Large intestine (tissue), 3 donors: ENCODE measurements around the gene KCNQ1. TPM values are rescaled to one million over a fixed set of nuclear protein-coding genes. Genes with fewer than 3 reads are reported as not detected.

Experiments
- DNase-seq, 2 donors: peaks; one replicate each; pipeline versions ENCODE4 v3.0.0 to v3.0.0-alpha.2; 2013
- H3K27ac ChIP-seq: one replicate; pipeline ENCODE4 v1.5.1; 2013; ENCODE audit warnings: low read length
- H3K27me3 ChIP-seq: 2 replicates; pipeline ENCODE4 v1.6.1; 2013; ENCODE audit warnings: low read length; ENCODE audit not compliant: control insufficient read depth, insufficient read depth
- H3K36me3 ChIP-seq: 2 replicates; pipeline ENCODE4 v1.6.1; 2013; ENCODE audit warnings: low read length; ENCODE audit not compliant: control insufficient read depth, insufficient read depth
- H3K4me1 ChIP-seq: one replicate; pipeline ENCODE4 v1.6.1; 2013; ENCODE audit warnings: low read length; ENCODE audit not compliant: control insufficient read depth, insufficient read depth
- H3K4me3 ChIP-seq: one replicate; pipeline ENCODE4 v1.5.1; 2013; ENCODE audit warnings: low read length
- H3K9me3 ChIP-seq: one replicate; pipeline ENCODE4 v1.6.1; 2013; ENCODE audit warnings: mild to moderate bottlenecking, low read depth, low read length, moderate library complexity; ENCODE audit not compliant: control insufficient read depth
- WGBS: methylation state at CpG from one replicate; pipeline ENCODE4 v1.1.5; 2013; ENCODE audit warnings: low lambda C conversion rate; ENCODE audit not compliant: insufficient coverage; 5-methylcytosine and 5-hydroxymethylcytosine counted together
- polyA plus RNA-seq: library from polyadenylated mRNA; unstranded; fragments of 120-200 nt; gene quantifications from one replicate; pipeline ENCODE4 v1.2.1, GENCODE V29; 2013

The KCNQ1 gene
- polyA plus RNA-seq, 1 donor, result 19.5 TPM

DNA sequence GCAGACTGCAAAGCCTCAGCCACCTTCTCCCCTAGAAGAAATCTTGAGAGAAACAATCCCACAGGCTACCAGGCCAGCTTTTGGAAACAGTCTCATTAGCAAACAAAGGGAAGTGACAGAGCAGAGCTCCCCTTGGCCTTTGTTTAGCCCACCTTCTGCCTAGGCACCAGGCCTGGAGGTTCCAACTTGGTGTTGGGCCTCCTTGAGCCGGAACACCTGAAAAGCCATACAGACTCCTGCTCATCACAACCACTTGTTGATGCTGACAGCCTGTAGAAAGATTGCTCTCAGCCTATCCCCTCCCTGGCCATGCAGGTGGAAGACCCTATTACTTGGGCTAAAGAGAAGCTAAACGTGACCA is 228.4 kb downstream of the KCNQ1 start:
- Histone ChIP-seq H3K27ac (no peak overlapping the region), H3K36me3 (peaks cover 45% of the 10 kb centered on the region), H3K4me1 (peaks cover 17% of the 10 kb centered on the region), H3K4me3 (no peak overlapping the region), H3K9me3 (peaks cover 7% of the 10 kb centered on the region), H3K27me3 (no peaks in the 10 kb centered on the region)
- no peak for DNase-seq
- WGBS, result no CpG with 5 or more reads among the region's 2 CpGs

DNA sequence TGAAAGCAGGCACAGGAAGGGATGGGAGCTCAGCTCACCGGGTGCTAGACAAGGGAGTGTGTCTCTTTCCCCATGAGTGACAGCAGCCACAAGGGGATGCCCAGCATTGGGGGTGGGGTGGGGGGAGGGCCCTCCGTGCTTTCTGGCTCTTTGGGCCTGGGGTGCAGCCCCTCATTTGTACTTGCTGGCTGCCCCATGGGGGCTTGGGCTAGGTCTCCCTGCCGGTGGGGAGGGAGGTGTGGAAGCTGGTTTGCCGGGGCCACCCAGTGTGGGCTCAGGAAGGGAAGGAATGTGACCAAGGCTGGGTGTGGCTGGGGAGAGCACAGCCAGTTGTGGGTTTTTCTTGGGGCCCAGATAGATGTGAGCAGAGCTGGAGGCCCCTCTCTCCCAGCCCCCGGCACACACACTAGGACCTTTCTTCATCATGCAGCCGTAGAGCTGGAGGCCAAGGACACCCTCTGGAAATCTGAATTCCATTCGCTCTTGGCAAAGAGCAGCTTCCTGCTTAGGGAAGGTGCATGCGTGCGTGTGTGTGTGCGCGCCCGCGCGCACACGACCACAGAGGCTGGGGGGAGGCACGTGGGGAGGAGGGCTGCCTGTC is 229.2 kb downstream of the KCNQ1 start:
- no peak overlapping the region for H3K27ac ChIP-seq
- peaks cover 17% of the 10 kb centered on the region for H3K4me1 ChIP-seq
- peaks cover 43% of the 10 kb centered on the region for H3K36me3 ChIP-seq
- no peaks in the 10 kb centered on the region for H3K27me3 ChIP-seq
- H3K9me3 ChIP-seq, result peaks cover 7% of the 10 kb centered on the region
- H3K4me3 ChIP-seq, result no peak overlapping the region
- WGBS, result no CpG with 5 or more reads among the region's 16 CpGs
- no peak for DNase-seq

DNA sequence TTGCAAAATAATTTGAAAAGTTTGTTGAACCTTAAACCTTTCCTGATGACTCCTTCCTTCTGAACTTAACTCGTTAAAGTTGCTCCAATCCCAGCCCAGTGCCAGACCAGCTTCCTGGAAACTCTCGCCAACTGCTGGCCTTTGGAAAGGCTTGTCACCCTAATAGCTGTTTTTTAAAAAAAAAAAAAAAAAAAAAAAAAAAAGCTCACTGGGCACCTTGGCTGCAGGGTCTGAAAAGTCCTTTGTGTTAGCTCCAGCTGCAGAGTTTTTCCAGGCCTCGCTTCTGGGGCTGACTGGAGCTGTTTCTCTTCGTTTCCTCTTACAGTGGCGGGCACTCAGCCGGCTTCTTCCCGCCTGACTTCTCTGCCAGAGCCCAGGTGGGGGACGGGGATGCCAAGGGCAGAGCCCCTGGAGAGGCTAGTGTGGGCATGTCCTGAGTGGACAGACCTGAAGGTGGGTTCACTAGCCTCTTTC is 229.9 kb downstream of the KCNQ1 start:
- peaks cover 7% of the 10 kb centered on the region for H3K9me3 ChIP-seq
- H3K4me1 ChIP-seq, result peaks cover 17% of the 10 kb centered on the region
- no peak overlapping the region for H3K27ac ChIP-seq
- peaks cover 37% of the 10 kb centered on the region for H3K36me3 ChIP-seq
- no CpG with 5 or more reads among the region's 8 CpGs for WGBS
- H3K4me3 ChIP-seq, result no peak overlapping the region
- no peaks in the 10 kb centered on the region for H3K27me3 ChIP-seq
- peak in 1 of 2 donors; percentile 33 for DNase-seq

DNA sequence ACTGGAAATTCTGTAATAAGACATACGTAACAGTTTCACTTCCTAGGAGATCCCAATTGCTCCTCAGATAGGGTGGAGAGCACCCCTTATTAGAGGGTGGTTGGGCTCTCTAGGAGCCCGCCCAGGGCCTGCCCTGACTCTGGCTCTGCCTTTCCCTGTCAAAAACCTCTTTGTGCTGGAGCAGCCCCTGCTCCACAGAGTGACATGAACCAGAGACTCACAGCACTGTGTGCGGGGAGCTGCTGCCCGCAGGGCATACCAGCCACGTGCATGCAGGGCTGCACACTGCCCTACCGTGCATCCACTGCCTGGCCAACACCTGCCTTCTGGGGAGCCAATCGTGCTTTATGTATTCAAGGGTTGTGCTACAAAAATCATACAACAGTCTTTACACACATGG is 230.7 kb downstream of the KCNQ1 start:
- Histone ChIP-seq H3K4me3 (no peak overlapping the region), H3K4me1 (peaks cover 17% of the 10 kb centered on the region), H3K9me3 (peaks cover 7% of the 10 kb centered on the region), H3K36me3 (peaks cover 30% of the 10 kb centered on the region), H3K27ac (no peak overlapping the region), H3K27me3 (no peaks in the 10 kb centered on the region)
- no CpG with 5 or more reads among the region's 7 CpGs for WGBS
- no peak for DNase-seq

DNA sequence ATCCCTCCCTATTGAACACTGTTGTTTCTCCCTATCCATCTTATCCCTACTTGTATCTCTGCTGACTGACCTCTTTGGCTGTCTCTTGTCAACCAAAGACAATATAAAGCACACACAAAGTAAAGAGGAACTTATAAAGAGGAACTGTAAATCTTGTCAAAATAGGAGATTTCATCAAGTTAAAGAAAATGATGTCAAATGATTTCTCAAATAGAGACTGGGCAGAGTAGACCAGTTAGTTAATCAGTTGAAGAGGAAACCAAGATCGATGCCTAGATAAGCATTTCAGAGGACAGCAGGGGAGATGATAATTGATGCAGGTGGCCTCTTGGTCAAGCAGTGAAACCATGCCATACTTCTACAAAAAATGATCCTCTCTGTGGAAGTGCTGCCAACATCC is 232.3 kb downstream of the KCNQ1 start:
- Histone ChIP-seq H3K4me1 (peaks cover 17% of the 10 kb centered on the region), H3K27me3 (no peaks in the 10 kb centered on the region), H3K27ac (no peak overlapping the region), H3K4me3 (no peak overlapping the region), H3K9me3 (peaks cover 7% of the 10 kb centered on the region), H3K36me3 (peaks cover 29% of the 10 kb centered on the region)
- no CpG with 5 or more reads among the region's 1 CpG for whole genome bisulfite sequencing
- DNase-seq, result no peak

DNA sequence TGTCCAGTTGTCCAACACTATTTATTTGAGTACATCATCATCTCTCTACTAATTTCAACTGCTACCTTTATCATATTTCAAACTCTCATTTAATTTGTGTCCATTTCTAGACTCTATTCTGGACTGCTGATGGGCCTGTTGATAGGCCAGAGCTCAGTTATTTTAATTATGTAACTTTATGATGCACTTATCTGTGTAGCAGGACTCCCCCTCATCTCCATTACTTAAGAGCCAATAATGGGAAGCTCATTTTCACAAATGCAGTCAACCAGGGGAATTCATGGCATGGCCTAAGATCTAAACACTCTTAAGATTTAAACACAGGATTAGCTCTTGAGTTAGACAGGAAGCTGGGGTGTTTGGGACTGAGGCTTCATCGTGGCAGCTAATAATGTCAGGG is 233.6 kb downstream of the KCNQ1 start:
- peaks cover 30% of the 10 kb centered on the region for H3K36me3 ChIP-seq
- DNase-seq, result no peak
- peaks cover 7% of the 10 kb centered on the region for H3K9me3 ChIP-seq
- no CpG with 5 or more reads among the region's 1 CpG for WGBS
- H3K4me3 ChIP-seq, result no peak overlapping the region
- no peaks in the 10 kb centered on the region for H3K27me3 ChIP-seq
- H3K27ac ChIP-seq, result no peak overlapping the region
- H3K4me1 ChIP-seq, result peaks cover 19% of the 10 kb centered on the region

DNA sequence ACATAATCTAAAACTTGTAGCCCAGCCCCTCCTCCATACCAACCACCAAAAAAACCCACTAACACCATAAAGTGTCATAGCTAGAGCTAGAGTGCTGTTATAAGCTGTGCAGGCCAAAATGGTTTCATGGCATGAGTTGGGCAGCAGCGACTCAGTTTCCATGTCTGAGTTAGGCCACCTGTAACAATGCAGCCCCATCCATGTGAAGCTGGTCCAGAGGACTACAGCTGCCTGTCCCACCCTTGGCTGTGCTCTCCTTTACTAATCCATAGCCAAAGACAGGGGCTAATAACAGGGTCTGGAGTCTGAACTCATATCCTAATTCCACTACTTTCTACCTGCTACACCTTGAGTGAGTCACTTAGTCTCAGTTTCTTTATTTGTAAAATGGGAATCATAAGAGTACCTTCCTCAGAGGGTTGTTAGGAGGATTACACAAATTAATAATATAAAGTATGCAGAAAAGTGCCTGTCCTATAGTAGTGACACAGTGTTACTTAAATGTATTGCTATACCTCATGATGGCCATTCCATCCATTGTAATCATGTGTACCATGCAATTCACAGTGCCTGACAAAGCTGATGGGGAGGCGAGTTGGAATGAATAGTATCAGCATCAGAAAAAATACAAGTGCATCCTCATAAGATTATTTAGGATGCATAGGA is 234.3 kb downstream of the KCNQ1 start:
- no peak overlapping the region for H3K4me3 ChIP-seq
- H3K36me3 ChIP-seq, result peaks cover 26% of the 10 kb centered on the region
- DNase-seq, result no peak
- peaks cover 18% of the 10 kb centered on the region for H3K4me1 ChIP-seq
- no peaks in the 10 kb centered on the region for H3K27me3 ChIP-seq
- WGBS, result no CpG with 5 or more reads among the region's 2 CpGs
- no peak overlapping the region for H3K27ac ChIP-seq
- peaks cover 2% of the 10 kb centered on the region for H3K9me3 ChIP-seq

DNA sequence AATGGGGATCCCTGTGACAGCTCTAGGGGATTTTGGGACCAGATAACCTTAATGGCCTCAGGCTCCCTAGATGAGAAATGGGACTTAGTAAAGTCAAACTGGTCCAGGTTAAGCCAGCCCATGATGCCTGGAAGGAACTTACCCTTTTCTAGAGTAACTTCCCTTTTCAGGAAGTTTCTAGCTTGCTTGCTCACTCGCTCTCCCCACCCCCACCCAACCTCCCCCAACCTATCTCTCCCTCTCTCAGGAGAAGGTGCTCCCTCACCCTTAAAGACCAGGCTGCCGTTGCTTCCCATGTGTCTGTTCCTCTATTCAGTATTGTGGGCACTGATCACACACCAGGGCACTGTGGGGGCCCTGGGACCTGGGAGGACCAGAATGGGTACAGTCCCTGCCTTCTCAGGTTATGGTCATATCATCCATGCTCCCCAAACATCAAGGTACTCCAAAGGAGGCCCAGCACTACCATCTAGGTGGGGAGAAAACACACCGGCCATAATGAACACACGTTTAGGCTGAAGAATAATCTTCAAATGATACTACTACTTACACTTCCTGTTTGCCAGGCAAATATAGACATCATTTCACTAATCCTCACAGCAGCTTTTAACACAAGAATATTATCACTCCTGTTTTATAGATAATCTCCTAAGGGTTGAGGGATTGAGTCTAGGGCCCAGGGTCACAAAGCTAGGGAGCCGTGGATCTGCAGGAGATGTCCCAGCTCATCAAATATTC is 236.8 kb downstream of the KCNQ1 start:
- no peak overlapping the region for H3K4me3 ChIP-seq
- no peaks in the 10 kb centered on the region for H3K9me3 ChIP-seq
- no CpG with 5 or more reads among the region's 5 CpGs for WGBS
- no peak for DNase-seq
- peaks cover 5% of the 10 kb centered on the region for H3K4me1 ChIP-seq
- H3K36me3 ChIP-seq, result peaks cover 38% of the 10 kb centered on the region
- H3K27ac ChIP-seq, result no peak overlapping the region
- no peaks in the 10 kb centered on the region for H3K27me3 ChIP-seq

DNA sequence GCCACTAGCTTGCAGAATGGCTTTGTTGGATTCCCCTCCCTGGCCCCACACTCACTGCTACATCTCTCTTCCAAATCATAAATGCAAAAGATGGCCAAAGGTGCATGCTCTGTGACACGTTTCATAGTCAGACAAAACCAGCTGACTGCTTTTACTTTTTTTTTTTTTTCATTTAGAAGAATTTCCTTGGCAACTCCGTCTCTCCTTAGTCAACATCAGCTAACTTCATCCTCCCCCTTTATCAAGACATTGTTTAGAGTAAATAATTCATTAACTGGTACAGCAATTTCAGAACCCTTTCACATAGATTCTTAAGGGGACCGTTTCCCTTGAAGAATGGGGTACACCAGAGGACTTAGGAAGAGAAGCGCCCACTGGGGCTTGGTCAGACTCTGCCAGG is 239.0 kb downstream of the KCNQ1 start:
- WGBS, result 45% methylated on average over 2 of the region's 4 CpGs
- H3K4me3 ChIP-seq, result no peak overlapping the region
- no peak overlapping the region for H3K27ac ChIP-seq
- peaks cover 51% of the 10 kb centered on the region for H3K36me3 ChIP-seq
- peaks cover 17% of the 10 kb centered on the region for H3K4me1 ChIP-seq
- H3K27me3 ChIP-seq, result no peaks in the 10 kb centered on the region
- no peak for DNase-seq
- H3K9me3 ChIP-seq, result no peaks in the 10 kb centered on the region

DNA sequence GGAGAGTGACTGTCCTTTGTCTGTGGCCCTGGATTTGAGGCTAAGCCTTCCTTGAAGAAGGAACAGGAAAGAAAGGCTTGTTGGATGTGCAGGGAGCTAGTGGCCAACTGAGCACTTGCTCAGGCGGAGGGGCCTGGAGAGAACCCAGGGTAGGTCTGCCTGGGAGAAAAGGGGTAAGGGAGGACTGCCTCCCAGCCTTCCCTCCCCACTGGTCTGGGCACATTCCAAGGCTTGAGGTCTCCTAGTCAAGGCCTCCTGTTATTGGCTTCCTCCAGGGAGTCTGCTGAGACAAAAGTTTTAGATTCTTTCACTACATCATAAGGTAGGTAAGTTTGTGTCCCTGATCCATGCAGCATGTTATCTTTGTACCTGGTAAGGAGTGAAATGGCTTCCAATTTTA is 239.8 kb downstream of the KCNQ1 start:
- H3K4me3 ChIP-seq, result no peak overlapping the region
- peaks cover 25% of the 10 kb centered on the region for H3K4me1 ChIP-seq
- H3K27me3 ChIP-seq, result no peaks in the 10 kb centered on the region
- no peaks in the 10 kb centered on the region for H3K9me3 ChIP-seq
- no CpG with 5 or more reads among the region's 1 CpG for WGBS
- no peak overlapping the region for H3K27ac ChIP-seq
- no peak for DNase-seq
- peaks cover 55% of the 10 kb centered on the region for H3K36me3 ChIP-seq
